GM13977 (cell line): ENCODE results near the gene CHD5.

ENCODE experiments used
- DNase-seq: peaks from one replicate; pipeline ENCODE4 v3.0.0; 2012; ENCODE audit warnings: low spot score
- CTCF ChIP-seq: IDR thresholded peaks from 2 replicates; pipeline ENCODE4 v1.5.1; 2012; ENCODE audit warnings: mild to moderate bottlenecking, control low read depth; ENCODE audit not compliant: insufficient read depth; ENCODE audit errors: extremely low read depth, missing control alignments
- in situ Hi-C: fragments of 300-500 bp; cut with MboI; formaldehyde crosslinking; loops from one replicate; pipeline ENCODE4 v1.12.0; 2022; ENCODE audit warnings: low sequenced_read_pairs, low pct_unique_long_range_greater_than_20kb, mixed read lengths, inconsistent platforms; ENCODE audit not compliant: unreplicated experiment

The CHD5 gene

GRCh38 chr1:6121021-6121421 is 59.1 kb downstream of the CHD5 start:
- in situ Hi-C loops = no loop called here
- DNase-seq = no peak
- no peak for TF ChIP-seq CTCF

GRCh38 chr1:6118415-6118814 is 61.7 kb downstream of the CHD5 start:
- TF ChIP-seq CTCF = no peak
- DNase-seq = no peak
- in situ Hi-C loops = no loop called here

GRCh38 chr1:6117624-6118023 is 62.5 kb downstream of the CHD5 start:
- TF ChIP-seq CTCF = no peak
- in situ Hi-C loops = no loop called here

GRCh38 chr1:6117064-6117463 is 63.1 kb downstream of the CHD5 start:
- no peak for DNase-seq
- in situ Hi-C loops = no loop called here
- TF ChIP-seq CTCF = no peak

More at GRCh38 chr1:6117624-6118023, 62.5 kb downstream of the CHD5 start:
- no peak for DNase-seq

GRCh38 chr1:6116137-6116536 is 64.0 kb downstream of the CHD5 start:
- DNase-seq = no peak
- in situ Hi-C loops = no loop called here
- TF ChIP-seq CTCF = no peak

- in situ Hi-C loops = no loop called here
- TF ChIP-seq CTCF = no peak
- no peak for DNase-seq
Observed at GRCh38 chr1:6113745-6114144, 66.4 kb downstream of the CHD5 start.

- DNase-seq = no peak
- in situ Hi-C loops = no loop called here
- TF ChIP-seq CTCF = no peak
Observed at GRCh38 chr1:6113116-6113515, 67.0 kb downstream of the CHD5 start.
